Measurements from ENCODE around the gene GLYR1.

DNA sequence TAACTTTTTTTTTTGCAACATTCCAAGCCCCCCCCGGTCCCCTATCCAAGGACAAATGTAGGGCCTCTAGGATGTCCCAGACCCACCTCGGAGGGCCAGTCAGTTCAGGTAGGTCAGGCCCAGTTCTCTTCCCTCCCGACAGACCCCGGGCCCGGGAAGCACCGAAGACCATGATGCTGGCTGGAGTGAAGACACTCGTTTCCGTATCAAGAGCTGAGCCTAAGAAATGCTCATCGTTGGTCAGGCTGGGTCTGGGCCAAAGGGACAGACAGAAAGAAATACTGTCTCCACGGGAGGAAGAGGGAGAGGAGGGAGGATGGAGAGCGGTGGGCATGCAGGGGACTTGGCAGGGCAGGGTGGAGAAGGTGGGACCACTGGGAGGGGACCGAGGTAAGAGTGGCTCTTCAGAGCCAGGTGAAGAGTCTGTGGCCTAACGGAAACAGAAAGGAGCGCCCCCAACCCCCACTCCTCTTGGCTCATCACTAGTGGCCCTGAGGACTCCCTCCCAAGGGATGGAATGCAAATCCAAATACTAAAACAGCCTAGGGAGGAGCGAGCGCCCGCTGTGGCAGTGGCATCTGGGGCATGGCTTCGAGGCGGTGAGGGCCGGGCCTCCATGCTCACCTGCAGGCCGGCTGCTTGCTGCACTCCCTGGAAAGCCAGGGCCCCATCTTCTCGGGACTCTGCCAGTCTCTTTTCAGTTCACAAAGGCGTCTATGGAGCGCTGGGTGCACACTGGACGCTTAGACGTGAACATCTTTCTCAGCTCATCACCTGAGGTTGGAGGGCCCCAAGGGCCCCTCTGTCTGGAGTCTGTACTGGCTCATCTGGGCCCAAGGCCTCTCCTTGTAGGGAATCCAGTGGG, 43.0 kb downstream of the GLYR1 start:
- TF ChIP-seq, protein P1, sequence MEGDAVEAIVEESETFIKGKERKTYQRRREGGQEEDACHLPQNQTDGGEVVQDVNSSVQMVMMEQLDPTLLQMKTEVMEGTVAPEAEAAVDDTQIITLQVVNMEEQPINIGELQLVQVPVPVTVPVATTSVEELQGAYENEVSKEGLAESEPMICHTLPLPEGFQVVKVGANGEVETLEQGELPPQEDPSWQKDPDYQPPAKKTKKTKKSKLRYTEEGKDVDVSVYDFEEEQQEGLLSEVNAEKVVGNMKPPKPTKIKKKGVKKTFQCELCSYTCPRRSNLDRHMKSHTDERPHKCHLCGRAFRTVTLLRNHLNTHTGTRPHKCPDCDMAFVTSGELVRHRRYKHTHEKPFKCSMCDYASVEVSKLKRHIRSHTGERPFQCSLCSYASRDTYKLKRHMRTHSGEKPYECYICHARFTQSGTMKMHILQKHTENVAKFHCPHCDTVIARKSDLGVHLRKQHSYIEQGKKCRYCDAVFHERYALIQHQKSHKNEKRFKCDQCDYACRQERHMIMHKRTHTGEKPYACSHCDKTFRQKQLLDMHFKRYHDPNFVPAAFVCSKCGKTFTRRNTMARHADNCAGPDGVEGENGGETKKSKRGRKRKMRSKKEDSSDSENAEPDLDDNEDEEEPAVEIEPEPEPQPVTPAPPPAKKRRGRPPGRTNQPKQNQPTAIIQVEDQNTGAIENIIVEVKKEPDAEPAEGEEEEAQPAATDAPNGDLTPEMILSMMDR (IDR thresholded peaks at IDR 0.05; ENCODE audit: low read length): no peak
- no peak for TF ChIP-seq EZH2 (IDR thresholded peaks at IDR 0.05; ENCODE audit: borderline replicate concordance, low read length)

Measured in OCI-LY1 (cell line).